SK-N-SH (cell line): ENCODE data around the gene ATE1. TPM values are rescaled to one million over a fixed set of nuclear protein-coding genes. Genes with fewer than 3 reads are reported as not detected.

Experiments
- CTCF ChIA-PET: fragments of 300-600, 350-600 bp; formaldehyde crosslinking; extraction: SDS; loops from one replicate; lab custom pipeline; 2021; lab: Yijun Ruan, JAX
- POLR2A ChIA-PET: fragments of 350-600 bp; sonication (Branson Sonifier 250); formaldehyde crosslinking; extraction: SDS; loops from one replicate; lab custom pipeline; 2020; ENCODE audit warnings: antibody characterized with exemption, inconsistent platforms; lab: Yijun Ruan, JAX
- DNase-seq: peaks from one replicate; pipeline ENCODE4 v3.0.0; 2012
- H2AFZ ChIP-seq: fragments of 200-600 bp; sonication (generic); 2 replicates; pipeline ENCODE4 v1.8.1; 2016; ENCODE audit warnings: antibody characterized with exemption, mild to moderate bottlenecking, low read depth
- H3F3A ChIP-seq: fragments of 200-600 bp; sonication (generic); replicated peaks from 2 replicates; pipeline ENCODE3; 2016; ENCODE audit warnings: antibody characterized with exemption, mild to moderate bottlenecking; ENCODE audit not compliant: insufficient read depth
- H3K27ac ChIP-seq, 2 experiments: fragments of 200-500 bp in 1 of 2; fragments of 200-600 bp in 1 of 2; sonication (Bioruptor generic) in 1 of 2; sonication (generic), shearing (Covaris generic) in 1 of 2; 2 replicates each; pipeline versions ENCODE4 v1.5.1 to v1.6.1; 2014 to 2016; ENCODE audit warnings: low read depth in 2 of 2, inconsistent platforms in 1 of 2, low read length in 1 of 2, mild to moderate bottlenecking in 1 of 2, mixed read lengths in 1 of 2
- H3K27me3 ChIP-seq: fragments of 200-600 bp; sonication (generic), shearing (Covaris generic); 2 replicates; pipeline ENCODE4 v1.6.1; 2016; ENCODE audit warnings: mixed run types; ENCODE audit not compliant: insufficient read depth
- H3K36me3 ChIP-seq, 2 experiments: fragments of 200-500 bp in 1 of 2; fragments of 200-600 bp in 1 of 2; sonication (Bioruptor generic) in 1 of 2; sonication (generic) in 1 of 2; replicated peaks in 1 of 2; 2 replicates each; pipeline versions ENCODE3 to v1.5.1; 2014 to 2016; ENCODE audit warnings: low read length in 1 of 2, mild to moderate bottlenecking in 1 of 2; ENCODE audit not compliant: insufficient read depth in 2 of 2, control insufficient read depth in 1 of 2
- H3K4me1 ChIP-seq, 2 experiments: fragments of 200-500 bp in 1 of 2; fragments of 200-600 bp in 1 of 2; sonication (Bioruptor generic) in 1 of 2; sonication (generic), shearing (Covaris generic) in 1 of 2; 2 replicates each; pipeline versions ENCODE4 v1.5.1 to v1.6.1; 2014 to 2016; ENCODE audit warnings: low read depth in 1 of 2, low read length in 1 of 2, mixed run types in 1 of 2; ENCODE audit not compliant: insufficient read depth in 2 of 2, control insufficient read depth in 1 of 2
- H3K4me2 ChIP-seq: fragments of 200-600 bp; sonication (generic), shearing (Covaris generic); 2 replicates; pipeline ENCODE4 v1.6.1; 2017; ENCODE audit warnings: mixed run types
- H3K4me3 ChIP-seq, 2 experiments: fragments of 200-500 bp in 1 of 2; fragments of 200-600 bp in 1 of 2; sonication (Bioruptor generic) in 1 of 2; sonication (generic), shearing (Covaris generic) in 1 of 2; 2 replicates each; pipeline versions ENCODE4 v1.5.1 to v1.8.1; 2014 to 2016; ENCODE audit warnings: low read depth in 2 of 2, inconsistent platforms in 1 of 2, low read length in 1 of 2, mild to moderate bottlenecking in 1 of 2, mixed read lengths in 1 of 2, moderate library complexity in 1 of 2
- H3K79me2 ChIP-seq: fragments of 200-600 bp; sonication (generic); 2 replicates; pipeline ENCODE4 v1.8.1; 2017; ENCODE audit warnings: mild to moderate bottlenecking; ENCODE audit not compliant: insufficient read depth
- H3K9ac ChIP-seq: fragments of 200-600 bp; sonication (generic); 2 replicates; pipeline ENCODE4 v1.6.1; 2017; ENCODE audit warnings: mixed run types
- H3K9me2 ChIP-seq: fragments of 200-600 bp; sonication (generic); 2 replicates; pipeline ENCODE4 v1.6.1; 2017; ENCODE audit warnings: mixed run types
- H3K9me3 ChIP-seq: fragments of 200-600 bp; sonication (generic); 2 replicates; pipeline ENCODE4 v1.6.1; 2017; ENCODE audit warnings: mixed run types, mild to moderate bottlenecking, moderate library complexity
- H4K20me1 ChIP-seq: fragments of 200-600 bp; sonication (generic); 2 replicates; pipeline ENCODE4 v1.6.1; 2017; ENCODE audit warnings: mild to moderate bottlenecking, mixed run types; ENCODE audit not compliant: insufficient read depth
- CHD2 ChIP-seq: fragments of 150-350 bp; IDR thresholded peaks from 2 replicates; pipeline ENCODE4 v1.6.1; 2018; ENCODE audit warnings: low read length; ENCODE audit not compliant: partially characterized antibody
- ELF1 ChIP-seq: IDR thresholded peaks from 2 replicates; pipeline ENCODE4 v1.4.0; 2012
- EZH2phosphoT487 ChIP-seq: fragments of 200-600 bp; sonication (generic); IDR thresholded peaks from 2 replicates; pipeline ENCODE4 v1.6.1; 2017; ENCODE audit warnings: low read depth, mixed run types, mild to moderate bottlenecking, antibody characterized with exemption, moderate library complexity, borderline replicate concordance
- FOXM1 ChIP-seq: IDR thresholded peaks from 2 replicates; pipeline ENCODE4 v1.4.0; 2012; ENCODE audit warnings: low read depth, mild to moderate bottlenecking
- GABPA ChIP-seq: IDR thresholded peaks from 2 replicates; pipeline ENCODE4 v1.4.0; 2012; ENCODE audit warnings: low read depth, mild to moderate bottlenecking
- GATA2 ChIP-seq: sonication (generic); formaldehyde crosslinking; IDR thresholded peaks from 2 replicates; pipeline ENCODE4 v1.5.0; 2020; ENCODE audit warnings: mild to moderate bottlenecking, missing genetic modification reagents
- IRF3 ChIP-seq: fragments of 150-350 bp; IDR thresholded peaks from 2 replicates; pipeline ENCODE4 v1.6.1; 2016; ENCODE audit warnings: mild to moderate bottlenecking, low read depth, low read length
- JUND ChIP-seq: IDR thresholded peaks from 2 replicates; pipeline ENCODE4 v1.4.0; 2012
- MXI1 ChIP-seq: IDR thresholded peaks from 2 replicates; pipeline ENCODE4 v1.6.1; 2012; ENCODE audit warnings: mild to moderate bottlenecking, low read depth, low read length, improper control_type of control experiment
- NRF1 ChIP-seq: IDR thresholded peaks from 2 replicates; pipeline ENCODE4 v1.6.1; 2012; ENCODE audit warnings: low read depth, mild to moderate bottlenecking, low read length
- POLR2AphosphoS5 ChIP-seq: IDR thresholded peaks from 2 replicates; pipeline ENCODE4 v1.6.1; 2012; ENCODE audit warnings: low read depth, low read length
- RAD21 ChIP-seq: IDR thresholded peaks from 2 replicates; pipeline ENCODE4 v1.6.1; 2012; ENCODE audit warnings: mild to moderate bottlenecking, low read length
- RXRA ChIP-seq: IDR thresholded peaks from 2 replicates; pipeline ENCODE4 v1.4.0; 2012; ENCODE audit warnings: low read depth, mild to moderate bottlenecking, borderline replicate concordance
- SIN3A ChIP-seq: IDR thresholded peaks from 2 replicates; pipeline ENCODE4 v1.6.1; 2012; ENCODE audit warnings: low read depth, mild to moderate bottlenecking, low read length, moderate library complexity, borderline replicate concordance
- TCF12 ChIP-seq: IDR thresholded peaks from 2 replicates; pipeline ENCODE4 v1.4.0; 2012
- WGBS: methylation state at CpG from one replicate; pipeline ENCODE4 v1.1.6; 2017; ENCODE audit warnings: low lambda C conversion rate; 5-methylcytosine and 5-hydroxymethylcytosine counted together
- polyA plus RNA-seq, 3 experiments: library from polyadenylated mRNA; depleted of rRNA; stranded (reverse); fragments of >200 nt; gene quantifications; 2 replicates each; pipeline ENCODE4 v1.2.3, GENCODE V29; 2012
- TF ChIP-seq, protein P1 (sequence below): IDR thresholded peaks from 2 replicates; pipeline ENCODE4 v1.4.0; 2012; ENCODE audit warnings: low read depth, borderline replicate concordance
- TF ChIP-seq, protein P2 (sequence below): IDR thresholded peaks from 2 replicates; pipeline ENCODE4 v1.4.0; 2012; ENCODE audit warnings: low read depth, borderline replicate concordance
- TF ChIP-seq, protein P3 (sequence below): fragments of 150-350 bp; IDR thresholded peaks from 2 replicates; pipeline ENCODE4 v1.6.1; 2017; ENCODE audit warnings: antibody characterized with exemption, low read length, low read depth, borderline replicate concordance

The ATE1 gene
- polyA plus RNA-seq, 1 of the 3 experiments (the other 2 are of a cell fraction), result 6.3 TPM

- DNase-seq, result no peak
- peaks cover 23% of the 10 kb centered on the region for H3F3A ChIP-seq
- H2AFZ ChIP-seq, result no peak overlapping the region
- H4K20me1 ChIP-seq, result no peaks in the 10 kb centered on the region
- TF ChIP-seq, protein P1, sequence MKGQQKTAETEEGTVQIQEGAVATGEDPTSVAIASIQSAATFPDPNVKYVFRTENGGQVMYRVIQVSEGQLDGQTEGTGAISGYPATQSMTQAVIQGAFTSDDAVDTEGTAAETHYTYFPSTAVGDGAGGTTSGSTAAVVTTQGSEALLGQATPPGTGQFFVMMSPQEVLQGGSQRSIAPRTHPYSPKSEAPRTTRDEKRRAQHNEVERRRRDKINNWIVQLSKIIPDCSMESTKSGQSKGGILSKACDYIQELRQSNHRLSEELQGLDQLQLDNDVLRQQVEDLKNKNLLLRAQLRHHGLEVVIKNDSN, result no peak
- TF ChIP-seq SIN3A (no peak), IRF3 (no peak), GABPA (no peak), RAD21 (no peak), FOXM1 (no peak), JUND (no peak), NRF1 (no peak), TCF12 (no peak), MXI1 (no peak), EZH2phosphoT487 (no peak), GATA2 (CRISPR knock-in tag) (no peak), CHD2 (no peak), POLR2AphosphoS5 (no peak), RXRA (no peak), ELF1 (no peak)
- TF ChIP-seq, protein P2, sequence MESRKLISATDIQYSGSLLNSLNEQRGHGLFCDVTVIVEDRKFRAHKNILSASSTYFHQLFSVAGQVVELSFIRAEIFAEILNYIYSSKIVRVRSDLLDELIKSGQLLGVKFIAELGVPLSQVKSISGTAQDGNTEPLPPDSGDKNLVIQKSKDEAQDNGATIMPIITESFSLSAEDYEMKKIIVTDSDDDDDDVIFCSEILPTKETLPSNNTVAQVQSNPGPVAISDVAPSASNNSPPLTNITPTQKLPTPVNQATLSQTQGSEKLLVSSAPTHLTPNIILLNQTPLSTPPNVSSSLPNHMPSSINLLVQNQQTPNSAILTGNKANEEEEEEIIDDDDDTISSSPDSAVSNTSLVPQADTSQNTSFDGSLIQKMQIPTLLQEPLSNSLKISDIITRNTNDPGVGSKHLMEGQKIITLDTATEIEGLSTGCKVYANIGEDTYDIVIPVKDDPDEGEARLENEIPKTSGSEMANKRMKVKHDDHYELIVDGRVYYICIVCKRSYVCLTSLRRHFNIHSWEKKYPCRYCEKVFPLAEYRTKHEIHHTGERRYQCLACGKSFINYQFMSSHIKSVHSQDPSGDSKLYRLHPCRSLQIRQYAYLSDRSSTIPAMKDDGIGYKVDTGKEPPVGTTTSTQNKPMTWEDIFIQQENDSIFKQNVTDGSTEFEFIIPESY, result no peak
- TF ChIP-seq, protein P3, sequence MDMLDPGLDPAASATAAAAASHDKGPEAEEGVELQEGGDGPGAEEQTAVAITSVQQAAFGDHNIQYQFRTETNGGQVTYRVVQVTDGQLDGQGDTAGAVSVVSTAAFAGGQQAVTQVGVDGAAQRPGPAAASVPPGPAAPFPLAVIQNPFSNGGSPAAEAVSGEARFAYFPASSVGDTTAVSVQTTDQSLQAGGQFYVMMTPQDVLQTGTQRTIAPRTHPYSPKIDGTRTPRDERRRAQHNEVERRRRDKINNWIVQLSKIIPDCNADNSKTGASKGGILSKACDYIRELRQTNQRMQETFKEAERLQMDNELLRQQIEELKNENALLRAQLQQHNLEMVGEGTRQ, result no peak
- TF ChIP-seq, all 33 proteins: peak for 0
- Histone ChIP-seq H3K9me2 (no peaks in the 10 kb centered on the region), H3K4me3 (no peak overlapping the region), H3K9me3 (peaks cover 7% of the 10 kb centered on the region; the same call in 1 of the 2 replicates), H3K27me3 (no peaks in the 10 kb centered on the region), H3K36me3 (peaks cover 2 to 21% of the 10 kb centered on the region in 2 experiments), H3K4me1 (peaks cover 0 to 12% of the 10 kb centered on the region in 2 experiments; a peak in 1 of 4 replicates), H3K4me2 (peak overlapping the region; percentile 43; the same call in 1 of the 2 replicates), H3K9ac (no peak overlapping the region), H3K79me2 (no peaks in the 10 kb centered on the region), H3K27ac (peak overlapping the region in 1 of 2 experiments; percentile 89; a peak in 3 of 4 replicates)
- CTCF ChIA-PET, result interaction anchor here (1.2 to 1.3 kb wide), 2 partner anchors 32 to 146 kb away, joined by 3 to 4 read pairs; no protein-coding TSS in a partner anchor
- 76% methylated on average over 1 of the region's 1 CpG for WGBS
- POLR2A ChIA-PET, result no interaction called here
These were observed 173.2 kb downstream of the ATE1 start for GRCh38 chr10:121754666-121755065.
